Naive thymus-derived CD4-positive, alpha-beta T cell (primary cell): Measurements from ENCODE around the gene FLAD1. TPM values are rescaled to one million over a fixed set of nuclear protein-coding genes. Genes with fewer than 3 reads are reported as not detected.

Source experiments
- ATAC-seq: fragments of 150-1000 bp; cut with Tn5 transposase; 2 replicates; pipeline ENCODE4 v1.10.0; 2021; ENCODE audit warnings: mild to moderate bottlenecking, moderate library complexity
- CTCF ChIA-PET: fragments of 350-600 bp; sonication (Branson Sonifier 250); formaldehyde crosslinking; loops from one replicate; lab custom pipeline; 2021; ENCODE audit warnings: antibody characterized with exemption; lab: Charles Lee
- POLR2A ChIA-PET: fragments of 350-600 bp; sonication (Branson Sonifier 250); formaldehyde crosslinking; loops from one replicate; lab custom pipeline; 2021; ENCODE audit warnings: antibody characterized with exemption, inconsistent platforms; lab: Charles Lee
- DNase-seq, 9 donors: peaks; one replicate each; pipeline versions ENCODE4 v3.0.0 to v3.0.0-alpha.2; 2020 to 2022; ENCODE audit warnings: mixed read lengths in 1 of 9
- H3K27ac ChIP-seq: one replicate; pipeline ENCODE4 v1.7.0; 2013; ENCODE audit warnings: mild to moderate bottlenecking, low read depth, low read length, moderate library complexity
- H3K27me3 ChIP-seq, 2 donors: one replicate each; pipeline ENCODE4 v1.7.0; 2013; ENCODE audit warnings: low read length in 2 of 2, mild to moderate bottlenecking in 2 of 2, moderate library complexity in 2 of 2; ENCODE audit not compliant: control insufficient read depth in 2 of 2, insufficient read depth in 2 of 2
- H3K36me3 ChIP-seq, 3 experiments: 1 replicate in 2 of 3; 2 replicates in 1 of 3; pipeline ENCODE4 v1.7.0; 2013; ENCODE audit warnings: low read length in 3 of 3, mild to moderate bottlenecking in 3 of 3, moderate library complexity in 1 of 3; ENCODE audit not compliant: insufficient read depth in 3 of 3, control insufficient read depth in 2 of 3
- H3K4me1 ChIP-seq, 2 donors: one replicate each; pipeline ENCODE4 v1.7.0; 2013; ENCODE audit warnings: low read length in 2 of 2, mild to moderate bottlenecking in 2 of 2, moderate library complexity in 1 of 2; ENCODE audit not compliant: control insufficient read depth in 2 of 2, insufficient read depth in 2 of 2
- H3K4me3 ChIP-seq: 2 replicates; pipeline ENCODE4 v1.7.0; 2013; ENCODE audit warnings: mild to moderate bottlenecking, low read length
- H3K9me3 ChIP-seq, 3 experiments: 1 replicate in 2 of 3; 2 replicates in 1 of 3; pipeline ENCODE4 v1.7.0; 2013; ENCODE audit warnings: low read length in 3 of 3; ENCODE audit not compliant: control insufficient read depth in 2 of 3
- H3K27ac Mint-ChIP-seq, 9 donors: one replicate each; pipeline ENCODE4 v1.8.0; 2020 to 2022; ENCODE audit warnings: mixed read lengths in 9 of 9, mild to moderate bottlenecking in 8 of 9, moderate library complexity in 5 of 9, inconsistent platforms in 2 of 9
- H3K27me3 Mint-ChIP-seq, 5 donors: one replicate each; pipeline ENCODE4 v1.8.0; 2021 to 2022; ENCODE audit warnings: mixed read lengths in 5 of 5, mild to moderate bottlenecking in 1 of 5
- H3K36me3 Mint-ChIP-seq, 5 donors: one replicate each; pipeline ENCODE4 v1.8.0; 2020 to 2022; ENCODE audit warnings: mixed read lengths in 5 of 5, mild to moderate bottlenecking in 3 of 5, inconsistent platforms in 1 of 5
- H3K4me1 Mint-ChIP-seq, 7 donors: one replicate each; pipeline ENCODE4 v1.8.0; 2020 to 2022; ENCODE audit warnings: mixed read lengths in 7 of 7, mild to moderate bottlenecking in 3 of 7, inconsistent platforms in 1 of 7
- H3K4me3 Mint-ChIP-seq, 10 donors: one replicate each; pipeline ENCODE4 v1.8.0; 2020 to 2022; ENCODE audit warnings: mild to moderate bottlenecking in 10 of 10, mixed read lengths in 10 of 10, moderate library complexity in 6 of 10, inconsistent platforms in 2 of 10
- H3K9me3 Mint-ChIP-seq, 11 donors: one replicate each; pipeline ENCODE4 v1.8.0; 2020 to 2022; ENCODE audit warnings: mixed read lengths in 11 of 11, mild to moderate bottlenecking in 4 of 11, inconsistent platforms in 1 of 11, moderate library complexity in 1 of 11
- intact Hi-C, 2 donors: fragments of 100-400 bp; cut with micrococcal nuclease; formaldehyde crosslinking; loops; one replicate each; pipeline ENCODE4 v1.15.1; 2023
- polyA plus RNA-seq, 2 donors: library from polyadenylated mRNA; unstranded; fragments of 300-500 nt; fragmentation: Illumina TruSeq; gene quantifications; one replicate each; pipeline ENCODE4 v1.2.3, GENCODE V29; 2021
- total RNA-seq, 6 experiments: library from RNA in 5 of 6; stranded (reverse) in 5 of 6; gene quantifications; 1 replicate in 5 of 6; 2 replicates in 1 of 6; pipeline ENCODE4 v1.2.3 and lab custom pipeline; 2021 to 2026

Gene FLAD1
- total and polyA plus RNA-seq, 7 experiments from 2014 or later = 24.4 to 50.2 (median 45.8) TPM

- intact Hi-C loops = no loop called here
- Histone ChIP-seq H3K27ac (no peak overlapping the region), H3K4me3 (no peak overlapping the region), H3K9me3 (no peaks in the 10 kb centered on the region), H3K4me1 (no peaks in the 10 kb centered on the region), H3K27me3 (no peaks in the 10 kb centered on the region), H3K36me3 (no peaks in the 10 kb centered on the region)
- Mint-ChIP-seq H3K27ac (no peak overlapping the region), H3K36me3 (no peaks in the 10 kb centered on the region), H3K4me3 (no peak overlapping the region), H3K4me1 (peaks cover 0 to 4% (median 0%) of the 10 kb centered on the region in 7 donors), H3K27me3 (peaks cover 0 to 24% (median 0%) of the 10 kb centered on the region in 5 donors), H3K9me3 (no peaks in the 10 kb centered on the region)
- CTCF ChIA-PET = interaction anchor here (1.1 kb wide), 1 partner anchor 9 kb away, joined by 4 read pairs; no protein-coding TSS in a partner anchor
- ATAC-seq = no peak
- POLR2A ChIA-PET = no interaction called here
- DNase-seq = no peak
Measured at GRCh38 chr1:155035936-155036335, 52.8 kb downstream of the FLAD1 start.

- ChIA-PET CTCF (interaction anchor here (1.2 kb wide), 1 partner anchor 54 kb away, joined by 4 read pairs; no protein-coding TSS in a partner anchor), POLR2A (no interaction called here)
- Mint-ChIP-seq H3K4me1 (peaks cover 0 to 4% (median 0%) of the 10 kb centered on the region in 7 donors), H3K27ac (no peak overlapping the region), H3K9me3 (no peaks in the 10 kb centered on the region), H3K36me3 (no peaks in the 10 kb centered on the region), H3K4me3 (no peak overlapping the region), H3K27me3 (peaks cover 0 to 25% (median 0%) of the 10 kb centered on the region in 5 donors)
- intact Hi-C loops = no loop called here
- H3K27ac ChIP-seq = no peak overlapping the region
- ATAC-seq (no peak), DNase-seq (no peak)
- no peaks in the 10 kb centered on the region for H3K27me3 ChIP-seq
- no peak overlapping the region for H3K4me3 ChIP-seq
- H3K36me3 ChIP-seq = no peaks in the 10 kb centered on the region
- H3K4me1 ChIP-seq = no peaks in the 10 kb centered on the region
- no peaks in the 10 kb centered on the region for H3K9me3 ChIP-seq
Measured at GRCh38 chr1:155037043-155037442, 53.9 kb downstream of the FLAD1 start.

GRCh38 chr1:155037851-155038441 lies 54.8 kb downstream of the FLAD1 start:
- no peak overlapping the region for H3K4me3 Mint-ChIP-seq
- no peak overlapping the region for H3K27ac ChIP-seq
- no peaks in the 10 kb centered on the region for H3K4me1 ChIP-seq
- peaks cover 0 to 4% (median 0%) of the 10 kb centered on the region in 7 donors for H3K4me1 Mint-ChIP-seq
- POLR2A ChIA-PET = no interaction called here
- H3K9me3 ChIP-seq = no peaks in the 10 kb centered on the region
- no peak overlapping the region for H3K4me3 ChIP-seq
- no peaks in the 10 kb centered on the region for H3K36me3 Mint-ChIP-seq
- DNase-seq (no peak), ATAC-seq (no peak)
- H3K27ac Mint-ChIP-seq = peak overlapping the region in 1 of 9 donors; percentile 59
- peaks cover 0 to 25% (median 0%) of the 10 kb centered on the region in 5 donors for H3K27me3 Mint-ChIP-seq
- CTCF ChIA-PET = interaction anchor here (1.0 kb wide), 1 partner anchor 41 kb away, joined by 3 read pairs; no protein-coding TSS in a partner anchor
- H3K27me3 ChIP-seq = no peaks in the 10 kb centered on the region
- H3K36me3 ChIP-seq = no peaks in the 10 kb centered on the region
- no peaks in the 10 kb centered on the region for H3K9me3 Mint-ChIP-seq
- intact Hi-C loops = no loop called here

GRCh38 chr1:155038602-155039307 lies 55.6 kb downstream of the FLAD1 start:
- ChIA-PET POLR2A (no interaction called here), CTCF (interaction anchor here (0.6 to 1.9 kb wide), 5 partner anchors 13 to 47 kb away, joined by 3 to 5 read pairs (median 5); no protein-coding TSS in a partner anchor)
- no peak overlapping the region for H3K4me3 Mint-ChIP-seq
- no peak overlapping the region for H3K27ac ChIP-seq
- ATAC-seq (no peak), DNase-seq (no peak)
- no peaks in the 10 kb centered on the region for H3K4me1 ChIP-seq
- H3K27me3 Mint-ChIP-seq = peaks cover 0 to 25% (median 0%) of the 10 kb centered on the region in 5 donors
- peaks cover 0 to 4% (median 0%) of the 10 kb centered on the region in 7 donors for H3K4me1 Mint-ChIP-seq
- no peaks in the 10 kb centered on the region for H3K9me3 ChIP-seq
- H3K4me3 ChIP-seq = no peak overlapping the region
- intact Hi-C loops = no loop called here
- H3K27ac Mint-ChIP-seq = no peak overlapping the region
- H3K36me3 Mint-ChIP-seq = no peaks in the 10 kb centered on the region
- H3K36me3 ChIP-seq = no peaks in the 10 kb centered on the region
- no peaks in the 10 kb centered on the region for H3K9me3 Mint-ChIP-seq
- H3K27me3 ChIP-seq = no peaks in the 10 kb centered on the region

DNA sequence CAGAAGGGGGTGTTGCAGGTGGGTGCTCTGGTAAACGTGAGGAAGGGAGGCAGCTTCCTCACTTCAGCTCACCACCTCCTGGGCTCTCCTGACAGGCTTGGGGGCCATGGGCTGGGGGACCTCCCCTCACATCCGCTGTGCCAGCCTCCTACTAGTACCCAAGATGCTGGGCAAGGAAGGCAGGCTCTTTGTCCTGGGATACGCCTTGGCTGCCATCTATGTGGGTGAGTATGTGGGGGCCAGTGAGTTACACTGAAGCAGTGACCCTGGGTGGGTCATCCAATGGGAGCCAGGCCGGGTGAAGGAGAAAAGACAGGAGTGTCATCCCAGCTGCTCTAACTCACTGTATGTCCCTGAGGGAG lies 56.1 kb downstream of the FLAD1 start:
- H3K36me3 Mint-ChIP-seq = no peaks in the 10 kb centered on the region
- Histone ChIP-seq H3K27ac (no peak overlapping the region), H3K27me3 (no peaks in the 10 kb centered on the region), H3K4me3 (no peak overlapping the region), H3K4me1 (no peaks in the 10 kb centered on the region), H3K9me3 (no peaks in the 10 kb centered on the region), H3K36me3 (no peaks in the 10 kb centered on the region)
- DNase-seq (no peak), ATAC-seq (no peak)
- no peaks in the 10 kb centered on the region for H3K9me3 Mint-ChIP-seq
- no peak overlapping the region for H3K4me3 Mint-ChIP-seq
- peaks cover 0 to 22% (median 0%) of the 10 kb centered on the region in 5 donors for H3K27me3 Mint-ChIP-seq
- H3K4me1 Mint-ChIP-seq = peaks cover 0 to 4% (median 0%) of the 10 kb centered on the region in 7 donors
- ChIA-PET POLR2A (no interaction called here), CTCF (interaction anchor here (0.6 to 1.9 kb wide), 4 partner anchors 14 to 46 kb away, joined by 3 to 5 read pairs (median 5); no protein-coding TSS in a partner anchor)
- intact Hi-C loops = no loop called here
- H3K27ac Mint-ChIP-seq = no peak overlapping the region

GRCh38 chr1:155040358-155041093 lies 57.4 kb downstream of the FLAD1 start:
- Histone ChIP-seq H3K36me3 (no peaks in the 10 kb centered on the region), H3K4me1 (no peaks in the 10 kb centered on the region), H3K27me3 (no peaks in the 10 kb centered on the region), H3K27ac (no peak overlapping the region), H3K9me3 (no peaks in the 10 kb centered on the region), H3K4me3 (no peak overlapping the region)
- Mint-ChIP-seq H3K4me1 (peaks cover 4 to 16% (median 8%) of the 10 kb centered on the region in 7 donors), H3K27ac (no peak overlapping the region), H3K27me3 (peaks cover 0 to 13% (median 0%) of the 10 kb centered on the region in 5 donors), H3K4me3 (no peak overlapping the region), H3K9me3 (no peaks in the 10 kb centered on the region), H3K36me3 (no peaks in the 10 kb centered on the region)
- DNase-seq (no peak), ATAC-seq (no peak)
- intact Hi-C loops = no loop called here
- ChIA-PET POLR2A (interaction anchor here (0.7 to 1.0 kb wide), 2 partner anchors 30 to 135 kb away, joined by 3 to 4 read pairs; no protein-coding TSS in a partner anchor), CTCF (interaction anchor here (0.7 to 8.5 kb wide), 4 partner anchors 13 to 104 kb away, joined by 3 to 138 read pairs (median 4); partner anchors contain the start of gene PMVK)
